A172 (cell line): ENCODE measurements around the gene TMEM185B. TPM values are rescaled to one million over a fixed set of nuclear protein-coding genes. Genes with fewer than 3 reads are reported as not detected.
A peak's percentile ranks its signal among the peaks of the same experiment; 100 is the strongest.
"Not testable (repeated sequence)": the region's sequence is repeated elsewhere in the genome, so short reads cannot be mapped to it uniquely, and the experiment has no call there.

Experiments
- DNase-seq: peaks from one replicate; pipeline ENCODE4 v3.0.0-alpha.2; 2015; ENCODE audit warnings: low spot score
- total RNA-seq: library from RNA; depleted of rRNA; stranded (reverse); fragments of >200 nt; shearing (Covaris generic); gene quantifications from 2 replicates; pipeline ENCODE4 v1.2.3, GENCODE V29; 2014

TMEM185B gene
- total RNA-seq, 1 experiment from 2014 or later = 36.9 TPM

- no peak for DNase-seq
Observed at GRCh38 chr2:120251880-120252224, 28.7 kb upstream of the TMEM185B start.

GRCh38 chr2:120251078-120251477 lies 27.9 kb upstream of the TMEM185B start:
- no peak for DNase-seq

- no peak for DNase-seq
Observed at GRCh38 chr2:120250640-120251039, 27.4 kb upstream of the TMEM185B start.

GRCh38 chr2:120247851-120248250 lies 24.7 kb upstream of the TMEM185B start:
- no peak for DNase-seq

GRCh38 chr2:120246546-120247300 lies 23.5 kb upstream of the TMEM185B start:
- DNase-seq = peak; percentile 26

- DNase-seq = peak; percentile 88
Observed at GRCh38 chr2:120245520-120246332, 22.5 kb upstream of the TMEM185B start.

- no peak for DNase-seq
Observed at GRCh38 chr2:120244656-120245519, 21.7 kb upstream of the TMEM185B start.

GRCh38 chr2:120243875-120244553 lies 20.8 kb upstream of the TMEM185B start:
- DNase-seq = no peak

GRCh38 chr2:120243211-120243610 lies 20.0 kb upstream of the TMEM185B start:
- DNase-seq = peak; percentile 68

- DNase-seq = no peak
Observed at GRCh38 chr2:120241684-120242083, 18.5 kb upstream of the TMEM185B start.

- DNase-seq = no peak
Observed at GRCh38 chr2:120240901-120241429, 17.8 kb upstream of the TMEM185B start.

GRCh38 chr2:120239488-120240287 lies 16.5 kb upstream of the TMEM185B start:
- peak; percentile 97 for DNase-seq

GRCh38 chr2:120238728-120239487 lies 15.7 kb upstream of the TMEM185B start:
- peak; percentile 98 for DNase-seq

- DNase-seq = peak; percentile 97
Observed at GRCh38 chr2:120237491-120237902, 14.3 kb upstream of the TMEM185B start.

GRCh38 chr2:120236791-120237190 lies 13.6 kb upstream of the TMEM185B start:
- DNase-seq = no peak

- no peak for DNase-seq
Observed at GRCh38 chr2:120236316-120236715, 13.1 kb upstream of the TMEM185B start.

- no peak for DNase-seq
Observed at GRCh38 chr2:120235681-120236080, 12.5 kb upstream of the TMEM185B start.

- not testable (repeated sequence) for DNase-seq
Observed at GRCh38 chr2:120235158-120235557, 12.0 kb upstream of the TMEM185B start.

GRCh38 chr2:120233292-120233691 lies 10.1 kb upstream of the TMEM185B start:
- no peak for DNase-seq
